ENCODE measurements around the gene SNTA1. TPM values are rescaled to one million over a fixed set of nuclear protein-coding genes. Genes with fewer than 3 reads are reported as not detected.
A peak's percentile ranks its signal among the peaks of the same experiment; 100 is the strongest.
"Not testable (repeated sequence)": the region's sequence is repeated elsewhere in the genome, so short reads cannot be mapped to it uniquely, and the experiment has no call there.

SNTA1 gene
- total RNA-seq, 4 donors from 2014 or later = 12.1 to 15.0 (median 14.4) TPM

DNA sequence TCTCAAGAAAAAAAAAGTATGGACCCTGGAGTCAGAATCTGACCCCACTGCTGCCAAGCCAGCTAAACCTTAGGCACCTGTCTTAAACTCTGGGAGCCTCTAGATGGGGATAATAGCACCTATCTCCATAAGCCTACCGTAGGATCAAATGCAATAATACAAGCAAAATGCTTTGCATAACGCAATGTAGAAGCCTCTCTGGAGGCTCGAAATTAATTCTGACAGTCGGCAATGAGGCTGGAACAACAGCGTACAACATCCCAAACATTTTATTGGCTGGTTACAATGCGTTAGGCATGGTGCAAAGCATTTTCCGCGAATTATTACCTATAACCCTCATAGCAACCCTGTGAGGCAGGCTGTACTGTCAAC, 42.8 kb downstream of the SNTA1 start:
- Histone ChIP-seq H3K4me1 (peaks cover 0 to 23% (median 10%) of the 10 kb centered on the region in 4 donors), H3K9me3 (no peaks in the 10 kb centered on the region), H3K36me3 (no peaks in the 10 kb centered on the region), H3K4me3 (peak overlapping the region; percentile 75 to 92 (median 88)), H3K27me3 (no peaks in the 10 kb centered on the region), H3K27ac (peak overlapping the region; percentile 55 to 77 (median 62))
- DNase-seq = no peak
- TF ChIP-seq, protein P1, sequence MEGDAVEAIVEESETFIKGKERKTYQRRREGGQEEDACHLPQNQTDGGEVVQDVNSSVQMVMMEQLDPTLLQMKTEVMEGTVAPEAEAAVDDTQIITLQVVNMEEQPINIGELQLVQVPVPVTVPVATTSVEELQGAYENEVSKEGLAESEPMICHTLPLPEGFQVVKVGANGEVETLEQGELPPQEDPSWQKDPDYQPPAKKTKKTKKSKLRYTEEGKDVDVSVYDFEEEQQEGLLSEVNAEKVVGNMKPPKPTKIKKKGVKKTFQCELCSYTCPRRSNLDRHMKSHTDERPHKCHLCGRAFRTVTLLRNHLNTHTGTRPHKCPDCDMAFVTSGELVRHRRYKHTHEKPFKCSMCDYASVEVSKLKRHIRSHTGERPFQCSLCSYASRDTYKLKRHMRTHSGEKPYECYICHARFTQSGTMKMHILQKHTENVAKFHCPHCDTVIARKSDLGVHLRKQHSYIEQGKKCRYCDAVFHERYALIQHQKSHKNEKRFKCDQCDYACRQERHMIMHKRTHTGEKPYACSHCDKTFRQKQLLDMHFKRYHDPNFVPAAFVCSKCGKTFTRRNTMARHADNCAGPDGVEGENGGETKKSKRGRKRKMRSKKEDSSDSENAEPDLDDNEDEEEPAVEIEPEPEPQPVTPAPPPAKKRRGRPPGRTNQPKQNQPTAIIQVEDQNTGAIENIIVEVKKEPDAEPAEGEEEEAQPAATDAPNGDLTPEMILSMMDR (IDR thresholded peaks at IDR 0.05) = peak in 2 of 6 experiments; percentile 13 to 22
- no peak for TF ChIP-seq POLR2A (IDR thresholded peaks at IDR 0.05)

DNA sequence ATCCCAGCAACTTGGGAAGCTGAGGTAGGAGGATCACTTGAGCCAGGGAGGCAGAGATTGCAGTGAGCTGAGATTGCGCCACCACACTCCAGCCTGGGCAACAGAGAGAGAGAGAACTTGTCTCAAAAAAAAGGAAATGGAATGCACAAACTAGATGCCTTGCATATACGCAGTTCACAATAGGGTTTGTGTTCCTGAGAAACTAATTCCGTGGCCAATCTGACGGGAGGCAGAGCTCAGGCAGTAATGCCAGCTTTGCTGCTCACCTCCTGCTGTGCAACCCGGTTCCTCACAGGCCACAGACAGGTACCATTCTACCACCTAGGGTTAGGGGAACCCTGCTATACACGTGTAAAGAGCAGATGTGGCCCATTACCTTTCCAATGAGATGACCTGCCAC, 43.6 kb downstream of the SNTA1 start:
- Histone ChIP-seq H3K9me3 (no peaks in the 10 kb centered on the region), H3K4me3 (peak overlapping the region in 2 of 4 donors; percentile 75 to 92), H3K36me3 (peaks cover 0 to 4% (median 0%) of the 10 kb centered on the region in 3 donors), H3K4me1 (peaks cover 0 to 23% (median 10%) of the 10 kb centered on the region in 4 donors), H3K27ac (no peak overlapping the region), H3K27me3 (no peaks in the 10 kb centered on the region)
- no peak for TF ChIP-seq POLR2A (IDR thresholded peaks at IDR 0.05)
- TF ChIP-seq, protein P1 (IDR thresholded peaks at IDR 0.05) = no peak
- no peak for DNase-seq

DNA sequence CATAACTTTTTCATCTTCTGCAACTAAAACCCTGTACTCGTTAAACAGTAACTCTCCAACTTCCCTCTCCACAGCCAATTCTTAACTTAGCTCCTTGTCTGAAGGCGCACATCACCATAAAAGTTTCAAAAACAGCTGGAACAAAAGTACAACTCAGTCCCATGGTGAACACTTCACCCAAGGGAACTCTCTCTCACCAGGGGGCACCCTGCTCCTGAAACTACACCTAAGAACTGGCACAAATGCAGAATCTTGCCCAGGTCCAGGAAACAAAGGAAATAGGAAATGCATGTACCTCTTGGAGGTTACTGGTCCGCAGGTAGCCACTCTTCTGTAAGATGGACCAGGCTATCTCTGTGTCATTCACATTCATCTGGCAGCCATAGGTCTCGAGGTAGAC, 48.8 kb downstream of the SNTA1 start:
- no peak overlapping the region for H3K4me3 ChIP-seq
- H3K36me3 ChIP-seq = peaks cover 0 to 53% (median 0%) of the 10 kb centered on the region in 3 donors
- no peaks in the 10 kb centered on the region for H3K27me3 ChIP-seq
- no peak for DNase-seq
- TF ChIP-seq, protein P1 (IDR thresholded peaks at IDR 0.05) = no peak
- no peak for TF ChIP-seq POLR2A (IDR thresholded peaks at IDR 0.05)
- no peaks in the 10 kb centered on the region for H3K9me3 ChIP-seq
- H3K27ac ChIP-seq = no peak overlapping the region
- peaks cover 0 to 4% (median 0%) of the 10 kb centered on the region in 4 donors for H3K4me1 ChIP-seq

DNA sequence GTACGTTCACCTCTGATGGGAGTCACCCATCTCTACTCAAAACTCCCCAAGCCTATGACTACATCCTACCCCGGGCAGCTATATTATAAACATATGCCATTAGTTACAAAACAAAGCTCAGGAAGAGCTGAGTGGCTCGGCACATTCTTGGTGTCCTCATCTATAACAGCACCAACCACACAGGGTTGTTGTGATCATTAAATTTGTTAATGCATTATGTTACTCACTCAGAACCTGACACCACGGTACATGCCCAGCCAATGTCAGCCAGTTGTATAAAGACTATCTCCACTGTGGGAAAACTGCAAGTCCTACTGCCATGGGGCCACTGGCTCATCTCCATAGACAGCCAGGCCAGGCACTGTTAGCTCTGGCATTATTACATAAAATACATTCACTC, 50.0 kb downstream of the SNTA1 start:
- no peaks in the 10 kb centered on the region for H3K9me3 ChIP-seq
- no peaks in the 10 kb centered on the region for H3K4me1 ChIP-seq
- H3K27me3 ChIP-seq = no peaks in the 10 kb centered on the region
- no peak for DNase-seq
- no peak overlapping the region for H3K4me3 ChIP-seq
- no peak for TF ChIP-seq POLR2A (IDR thresholded peaks at IDR 0.05)
- TF ChIP-seq, protein P1 (IDR thresholded peaks at IDR 0.05) = no peak
- H3K36me3 ChIP-seq = peaks cover 0 to 60% (median 0%) of the 10 kb centered on the region in 3 donors
- no peak overlapping the region for H3K27ac ChIP-seq

DNA sequence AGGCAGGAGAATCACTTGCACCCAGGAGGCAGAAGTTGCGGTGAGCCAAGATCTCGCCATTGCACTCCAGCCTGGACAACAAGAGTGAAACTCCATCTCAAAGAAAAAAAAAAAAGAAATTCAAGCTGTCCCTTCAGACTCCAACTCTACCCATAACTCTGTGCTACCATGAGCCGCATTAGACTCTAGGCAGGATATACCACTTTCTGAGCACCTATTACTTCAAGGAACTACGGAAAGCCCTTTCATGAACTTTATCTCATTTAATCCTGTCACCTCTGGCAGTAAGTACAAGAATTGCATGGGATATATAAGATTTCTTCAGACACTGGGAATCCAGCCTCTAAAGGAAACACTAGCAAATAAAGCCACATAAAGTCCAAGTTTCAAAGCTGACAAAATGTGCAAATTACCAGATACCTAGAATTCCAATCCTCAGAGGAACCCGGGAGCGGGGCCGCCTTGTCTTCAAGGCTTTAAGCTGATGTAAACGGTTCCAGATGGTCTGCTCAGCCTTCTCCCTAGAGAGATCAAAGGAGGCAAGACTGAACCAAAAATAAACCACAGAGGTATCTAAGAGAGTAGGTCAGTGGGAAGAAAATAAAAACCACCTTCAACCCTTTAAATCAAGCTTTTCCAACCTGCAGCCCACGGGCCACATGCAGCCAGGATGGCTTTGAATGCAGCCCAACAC, 51.7 kb downstream of the SNTA1 start:
- TF ChIP-seq, protein P1 (IDR thresholded peaks at IDR 0.05) = no peak
- TF ChIP-seq POLR2A (IDR thresholded peaks at IDR 0.05) = no peak
- no peak for DNase-seq
- Histone ChIP-seq H3K27ac (no peak overlapping the region), H3K4me3 (no peak overlapping the region), H3K36me3 (peaks cover 0 to 69% (median 0%) of the 10 kb centered on the region in 3 donors), H3K4me1 (no peaks in the 10 kb centered on the region), H3K27me3 (no peaks in the 10 kb centered on the region), H3K9me3 (no peaks in the 10 kb centered on the region)

DNA sequence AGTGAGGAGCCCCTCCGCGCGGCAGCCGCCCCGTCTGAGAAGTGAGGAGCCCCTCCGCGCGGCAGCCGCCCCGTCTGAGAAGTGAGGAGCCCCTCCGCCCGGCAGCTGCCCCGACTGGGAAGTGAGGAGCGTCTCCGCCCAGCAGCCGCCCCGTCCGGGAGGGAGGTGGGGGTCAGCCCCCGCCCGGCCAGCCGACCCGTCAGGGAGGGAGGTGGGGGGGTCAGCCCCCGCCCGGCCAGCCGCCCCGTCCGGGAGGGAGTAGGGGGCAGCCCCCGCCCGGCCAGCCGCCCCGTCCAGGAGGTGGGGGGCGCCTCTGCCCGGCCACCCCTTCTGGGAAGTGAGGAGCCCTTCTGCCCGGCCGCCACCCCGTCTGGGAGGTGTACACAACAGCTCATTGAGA, 54.2 kb downstream of the SNTA1 start:
- DNase-seq, H3K27ac ChIP-seq, H3K4me3 ChIP-seq, H3K9me3 ChIP-seq, H3K4me1 ChIP-seq, H3K27me3 ChIP-seq: not testable (repeated sequence)
- H3K36me3 ChIP-seq = peaks cover 0 to 84% (median 0%) of the 10 kb centered on the region in 3 donors

Measured in Peyer's patch (tissue), 4 donors.